Gastrocnemius medialis (tissue), 4 donors: Measurements from ENCODE around the gene CAMK1.

Experiments
- CTCF ChIP-seq, 5 experiments: fragments of 450-650 bp in 3 of 5; fragments of 200-600 bp in 2 of 5; sonication (generic) in 2 of 5; IDR thresholded peaks in 4 of 5; conservative IDR thresholded peaks in 1 of 5; 1 replicate in 4 of 5; 2 replicates in 1 of 5; pipeline ENCODE4 v1.5.1; 2016 to 2019; ENCODE audit warnings: antibody characterized with exemption in 5 of 5, mild to moderate bottlenecking in 3 of 5, moderate library complexity in 3 of 5
- POLR2A ChIP-seq, 2 donors: fragments of 450-650 bp; IDR thresholded peaks; one replicate each; pipeline ENCODE4 v1.6.1; 2017; ENCODE audit warnings: antibody characterized with exemption in 2 of 2, mild to moderate bottlenecking in 2 of 2, moderate library complexity in 2 of 2

- TF ChIP-seq POLR2A (IDR thresholded peaks at IDR 0.05) (no peak), CTCF (IDR thresholded peaks at IDR 0.05 in 4 of 5, conservative IDR thresholded peaks at IDR 0.05 in 1 of 5) (no peak)
Observed at GRCh38 chr3:9779075-9779593, 9.4 kb upstream of the CAMK1 start.
